Hepatocyte (in vitro differentiated cells): ENCODE data around the gene DNAJB13.

ENCODE experiments used
- CTCF ChIP-seq: fragments of 200-600 bp; sonication (generic); IDR thresholded peaks from 2 replicates; pipeline ENCODE4 v1.5.1; 2016; ENCODE audit warnings: antibody characterized with exemption, mild to moderate bottlenecking; ENCODE audit not compliant: poor library complexity
- EZH2 ChIP-seq: fragments of 200-600 bp; sonication (generic); IDR thresholded peaks from 2 replicates; pipeline ENCODE4 v1.6.1; 2016; ENCODE audit warnings: antibody characterized with exemption, mild to moderate bottlenecking, borderline replicate concordance
- EZH2phosphoT487 ChIP-seq: fragments of 200-600 bp; sonication (generic); IDR thresholded peaks from one replicate; pipeline ENCODE4 v1.6.1; 2018; ENCODE audit warnings: antibody characterized with exemption, mild to moderate bottlenecking, low read depth, moderate library complexity; ENCODE audit not compliant: unreplicated experiment, severe bottlenecking

GRCh38 chr11:74019860-74020259 is 69.0 kb downstream of the DNAJB13 start:
- TF ChIP-seq CTCF (no peak), EZH2 (no peak), EZH2phosphoT487 (no peak)
